Heart right ventricle (tissue), 16 donors: ENCODE results near the gene COLEC11. TPM values are rescaled to one million over a fixed set of nuclear protein-coding genes. Genes with fewer than 3 reads are reported as not detected.

ENCODE experiments used
- ATAC-seq, 8 donors: fragments of 200-7000 bp; cut with Tn5 transposase; one replicate each; pipeline ENCODE4 v1.9.1; 2020; ENCODE audit warnings: mild to moderate bottlenecking in 8 of 8, moderate library complexity in 8 of 8, moderate number of reproducible peaks in 1 of 8
- DNase-seq, 2 donors: peaks; one replicate each; pipeline ENCODE4 v3.0.0-alpha.2; 2020
- H3K27ac ChIP-seq, 10 donors: fragments of 200-600 bp; sonication (generic) in 2 of 10; one replicate each; pipeline versions ENCODE4 v1.5.0 to v1.8.0; 2020 to 2022; ENCODE audit warnings: mild to moderate bottlenecking in 3 of 10
- H3K27me3 ChIP-seq, 7 donors: fragments of 200-600 bp; one replicate each; pipeline ENCODE4 v1.8.0; 2021 to 2022; ENCODE audit warnings: mild to moderate bottlenecking in 2 of 7
- H3K36me3 ChIP-seq, 9 donors: fragments of 200-600 bp; sonication (generic) in 1 of 9; one replicate each; pipeline versions ENCODE4 v1.5.0 to v1.8.0; 2020 to 2022; ENCODE audit warnings: mild to moderate bottlenecking in 2 of 9
- H3K4me1 ChIP-seq, 9 donors: fragments of 200-600 bp; sonication (generic) in 1 of 9; one replicate each; pipeline versions ENCODE4 v1.5.0 to v1.8.0; 2020 to 2022; ENCODE audit warnings: mild to moderate bottlenecking in 4 of 9
- H3K4me3 ChIP-seq, 10 donors: fragments of 200-600 bp; sonication (generic) in 2 of 10; one replicate each; pipeline versions ENCODE4 v1.5.0 to v1.8.0; 2020 to 2022; ENCODE audit warnings: mild to moderate bottlenecking in 7 of 10, moderate library complexity in 2 of 10
- H3K9me3 ChIP-seq, 11 donors: fragments of 200-600 bp in 10 of 11; sonication (generic) in 2 of 11; one replicate each; pipeline versions ENCODE4 v1.5.0 to v1.8.0; 2013 to 2022; ENCODE audit warnings: mild to moderate bottlenecking in 2 of 11, control low read depth in 1 of 11, moderate library complexity in 1 of 11
- WGBS, 2 donors: extraction: QIAGEN DNeasy Blood & Tissue Kit; methylation state at CpG; one replicate each; pipeline ENCODE4 v1.1.7; 2013; ENCODE audit warnings: inconsistent platforms in 1 of 2; 5-methylcytosine and 5-hydroxymethylcytosine counted together
- intact Hi-C, 10 donors: fragments of 100-400 bp; cut with DNase I; formaldehyde crosslinking; loops; one replicate each; pipeline versions ENCODE4 v1.11.1 to v1.14.2; 2022
- polyA plus RNA-seq, 2 donors: library from polyadenylated mRNA; stranded (reverse); fragments of 200-250 nt; gene quantifications; one replicate each; pipeline ENCODE4 v1.2.3, GENCODE V29; 2013
- total RNA-seq, 10 donors: library from RNA; stranded (reverse); fragmentation: NEBNext Ultra II Directional in 3 of 10; extraction: Animal tissue kit (Norgen Biotek cat#: 25700) in 3 of 10; gene quantifications; one replicate each; pipeline versions ENCODE4 v1.2.1 to v1.2.4, GENCODE V29; 2021 to 2023
- TF ChIP-seq, protein P1 (sequence below), 9 donors: fragments of 200-600 bp; sonication (generic) in 2 of 9; IDR thresholded peaks; one replicate each; pipeline versions ENCODE4 v1.5.0 to v1.8.0; 2021 to 2022; ENCODE audit warnings: antibody characterized with exemption in 9 of 9, mild to moderate bottlenecking in 5 of 9, moderate library complexity in 1 of 9
- donor health status: Arrhythmogenic right ventricular cardiomyopathy.
- donor health status: ischemic (EF 13 %, LVEDD 7.1; RV severe dilation, severe dysfunction).
- donor health status: healthy with polysubstance abuse.
- donor health status: DM: no; HTN: yes; CAD: no.
- donor health status: DM: no; HTN: no; CAD: no.
- donor health status: ischemic (EF 25% LVEDD 6.9; RV normal size, moderate dysfunction).
- donor health status: ischemic (EF 25% LVEDD 5.7; RV mildly dilated, moderate dysfunction).
- donor health status: healthy.
- donor health status: DM: yes; HTN: yes; CAD: no.
- donor health status: Ischemic cardiomyopathy.
- donor health status: ischemic (EF 35%, LVEDD 5.7; RV mildly dilated, moderate dysfunction).
- donor health status: nonischemic (EF 11% LVEDD 7.7; RV severe dilation, severe dysfunction).
- donor health status: DM: yes; HTN: yes; CAD: no.
- donor health status: PGD.
- donor health status: ischemic (EF 29% LVEDD 5.4; RV normal size, mild dysfunction).
- donor health status: nonischemic (EF 23%, LVEDD 6.1; RV moderate dilation, normal function).

Gene COLEC11
- total and polyA plus RNA-seq, 12 donors = 2.0 to 26.7 (median 5.2) TPM

GRCh38 chr2:3600256-3600855 is 5.4 kb downstream of the COLEC11 start:
- no peak for DNase-seq
- ATAC-seq = no peak
- no peaks in the 10 kb centered on the region for H3K36me3 ChIP-seq
- intact Hi-C loops = no loop called here
- H3K4me1 ChIP-seq = peaks cover 0 to 4% (median under 1%) of the 10 kb centered on the region in 9 donors
- H3K27ac ChIP-seq = no peak overlapping the region
- H3K27me3 ChIP-seq = peaks cover 0 to 6% (median 0%) of the 10 kb centered on the region in 7 donors
- no peaks in the 10 kb centered on the region for H3K9me3 ChIP-seq
- H3K4me3 ChIP-seq = no peak overlapping the region
- TF ChIP-seq, protein P1, sequence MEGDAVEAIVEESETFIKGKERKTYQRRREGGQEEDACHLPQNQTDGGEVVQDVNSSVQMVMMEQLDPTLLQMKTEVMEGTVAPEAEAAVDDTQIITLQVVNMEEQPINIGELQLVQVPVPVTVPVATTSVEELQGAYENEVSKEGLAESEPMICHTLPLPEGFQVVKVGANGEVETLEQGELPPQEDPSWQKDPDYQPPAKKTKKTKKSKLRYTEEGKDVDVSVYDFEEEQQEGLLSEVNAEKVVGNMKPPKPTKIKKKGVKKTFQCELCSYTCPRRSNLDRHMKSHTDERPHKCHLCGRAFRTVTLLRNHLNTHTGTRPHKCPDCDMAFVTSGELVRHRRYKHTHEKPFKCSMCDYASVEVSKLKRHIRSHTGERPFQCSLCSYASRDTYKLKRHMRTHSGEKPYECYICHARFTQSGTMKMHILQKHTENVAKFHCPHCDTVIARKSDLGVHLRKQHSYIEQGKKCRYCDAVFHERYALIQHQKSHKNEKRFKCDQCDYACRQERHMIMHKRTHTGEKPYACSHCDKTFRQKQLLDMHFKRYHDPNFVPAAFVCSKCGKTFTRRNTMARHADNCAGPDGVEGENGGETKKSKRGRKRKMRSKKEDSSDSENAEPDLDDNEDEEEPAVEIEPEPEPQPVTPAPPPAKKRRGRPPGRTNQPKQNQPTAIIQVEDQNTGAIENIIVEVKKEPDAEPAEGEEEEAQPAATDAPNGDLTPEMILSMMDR (IDR thresholded peaks at IDR 0.05) = no peak
- WGBS, 2 donors = 90 to 91% methylated on average over 11 of the region's 11 CpGs

DNA sequence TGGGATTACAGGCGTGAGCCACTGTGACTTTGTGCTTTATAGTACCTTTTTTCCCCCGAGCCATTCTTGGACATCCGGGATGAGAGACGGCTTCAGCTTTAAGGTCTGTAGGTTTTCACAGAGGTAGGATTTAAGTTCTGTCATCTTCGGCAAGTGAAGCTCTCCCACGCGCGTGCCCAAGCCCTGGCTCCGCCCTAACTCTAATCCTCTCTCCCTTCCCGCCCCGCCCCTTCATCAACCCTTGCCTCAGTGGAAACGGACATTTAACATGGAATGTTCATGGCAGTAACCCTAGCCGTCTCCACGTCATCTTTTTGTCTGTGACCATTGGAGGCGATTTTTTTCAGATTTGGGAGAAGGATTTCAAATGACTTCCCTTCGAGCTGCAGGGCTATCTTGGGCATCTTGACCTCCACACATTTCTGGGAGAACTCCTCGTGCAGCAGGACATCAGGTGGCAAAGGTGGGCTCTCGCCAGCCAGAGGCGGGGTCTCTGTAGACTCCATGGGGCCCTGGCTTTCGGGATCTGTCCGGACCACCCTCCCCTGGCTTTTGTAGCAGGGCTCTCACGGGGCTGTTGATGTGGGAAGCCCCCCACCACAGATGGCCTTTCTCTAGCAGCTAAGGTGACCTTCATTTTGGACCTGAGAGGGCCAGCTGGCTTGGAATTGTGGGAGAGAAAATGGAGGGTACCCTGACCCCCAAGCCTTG is 6.8 kb downstream of the COLEC11 start:
- TF ChIP-seq, protein P1 (IDR thresholded peaks at IDR 0.05) = no peak
- DNase-seq (no peak), ATAC-seq (no peak)
- 75 to 82% methylated on average over 22 of the region's 22 CpGs for WGBS, 2 donors
- intact Hi-C loops = no loop called here
- Histone ChIP-seq H3K4me3 (no peak overlapping the region), H3K4me1 (no peaks in the 10 kb centered on the region), H3K36me3 (no peaks in the 10 kb centered on the region), H3K9me3 (no peaks in the 10 kb centered on the region), H3K27me3 (peaks cover 0 to 6% (median 0%) of the 10 kb centered on the region in 7 donors), H3K27ac (no peak overlapping the region)

DNA sequence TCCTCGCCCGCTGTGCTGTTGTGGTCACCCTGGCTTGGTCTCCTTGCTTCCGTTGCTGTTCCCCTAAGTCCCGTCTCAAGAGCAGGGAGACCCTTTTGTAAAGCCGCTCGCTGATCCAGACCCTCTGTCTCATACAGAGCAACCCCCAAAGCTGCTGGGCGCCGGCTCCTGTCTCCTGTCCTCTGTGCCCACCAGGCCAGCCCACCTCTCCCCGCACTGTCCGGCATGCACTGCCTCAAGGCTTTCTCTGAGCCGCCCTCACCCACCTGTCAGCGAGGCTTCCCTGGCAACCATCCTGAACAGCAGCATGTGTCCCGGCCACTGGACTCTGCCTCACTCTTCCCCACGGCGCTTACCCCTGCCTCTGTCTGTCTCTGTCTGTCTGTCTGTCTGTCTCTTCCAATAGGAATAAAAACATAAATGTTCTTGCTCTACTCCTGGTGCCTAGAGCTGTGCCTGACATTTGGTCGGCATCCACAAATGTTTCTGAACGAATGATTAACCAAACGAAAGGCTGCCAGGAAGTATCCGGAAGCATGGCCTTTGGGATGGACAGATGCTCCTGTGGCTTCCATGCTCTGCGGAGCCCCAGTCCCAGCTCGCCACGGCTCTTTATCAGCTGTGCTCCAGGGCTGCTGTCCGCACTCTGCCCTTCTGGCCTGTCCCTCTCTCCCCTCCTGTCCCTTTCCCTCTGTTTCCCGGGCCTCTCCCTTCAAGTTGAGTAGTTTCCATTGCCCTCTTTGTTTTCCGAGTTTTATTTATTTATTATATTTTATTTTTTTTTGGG is 7.8 kb downstream of the COLEC11 start:
- WGBS, 2 donors = 83 to 86% methylated on average over 25 of the region's 25 CpGs
- DNase-seq = no peak
- H3K27me3 ChIP-seq = peaks cover 0 to 6% (median 0%) of the 10 kb centered on the region in 7 donors
- no peak for ATAC-seq
- no peak overlapping the region for H3K4me3 ChIP-seq
- no peaks in the 10 kb centered on the region for H3K36me3 ChIP-seq
- no peaks in the 10 kb centered on the region for H3K4me1 ChIP-seq
- H3K27ac ChIP-seq = no peak overlapping the region
- intact Hi-C loops = no loop called here
- TF ChIP-seq, protein P1 (IDR thresholded peaks at IDR 0.05) = no peak
- no peaks in the 10 kb centered on the region for H3K9me3 ChIP-seq

DNA sequence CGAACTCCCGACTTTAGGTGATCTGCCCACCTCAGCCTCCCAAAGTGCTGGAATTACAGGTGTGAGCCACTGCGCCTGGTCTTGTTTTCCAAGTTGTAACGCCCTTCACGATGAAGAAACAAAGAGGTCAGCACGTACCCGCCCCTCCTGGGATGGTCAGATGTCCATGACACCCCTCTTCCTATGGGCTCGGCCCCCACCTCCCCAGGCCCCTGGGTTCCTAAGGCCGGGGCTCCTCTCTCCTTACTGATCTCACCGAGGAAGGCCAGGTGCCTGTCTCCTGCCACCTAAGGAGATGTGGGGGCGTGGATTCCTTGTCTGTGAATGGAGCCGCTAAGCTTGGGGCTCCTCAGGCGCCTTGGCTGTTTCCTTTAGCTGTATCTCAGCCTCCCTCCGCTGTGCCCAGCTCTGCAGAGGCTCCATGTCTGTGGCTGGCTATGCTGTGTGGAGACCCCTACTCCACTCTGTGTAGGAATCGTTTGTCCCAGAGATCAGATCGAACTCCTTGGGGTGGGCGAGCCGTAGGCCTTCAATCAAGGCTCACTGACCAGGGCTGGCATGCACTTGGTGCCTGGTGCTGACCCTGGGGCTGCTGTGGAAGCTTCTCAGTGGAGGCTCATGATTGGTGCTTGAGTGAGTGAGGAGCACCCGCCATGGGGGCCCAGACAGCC is 8.8 kb downstream of the COLEC11 start:
- no peaks in the 10 kb centered on the region for H3K9me3 ChIP-seq
- no peaks in the 10 kb centered on the region for H3K4me1 ChIP-seq
- 82 to 90% methylated on average over 19 of the region's 19 CpGs for WGBS, 2 donors
- TF ChIP-seq, protein P1 (IDR thresholded peaks at IDR 0.05) = no peak
- peaks cover 0 to 6% (median 0%) of the 10 kb centered on the region in 7 donors for H3K27me3 ChIP-seq
- H3K36me3 ChIP-seq = no peaks in the 10 kb centered on the region
- no peak overlapping the region for H3K27ac ChIP-seq
- H3K4me3 ChIP-seq = no peak overlapping the region
- intact Hi-C loops = no loop called here
- ATAC-seq = no peak
- DNase-seq = no peak
